K562 (cell line): Measurements from ENCODE around the gene MYO5C. TPM values are rescaled to one million over a fixed set of nuclear protein-coding genes. Genes with fewer than 3 reads are reported as not detected.

Experiments used
- ATAC-seq: fragments of 200-7000 bp; cut with Tn5 transposase; 3 replicates; pipeline ENCODE4 v1.9.1; 2020; ENCODE audit warnings: moderate library complexity
- BruUV-seq: library from RNA; stranded (reverse); fragments of 400-500 nt; replicated peaks from 2 replicates; lab custom pipeline; 2021; lab: Mats Ljungman, UMichigan
- CTCF ChIA-PET: fragments of 300-600 bp; formaldehyde crosslinking; extraction: SDS; loops from one replicate; lab custom pipeline; 2021; ENCODE audit warnings: low intra/inter-chr PET ratio; lab: Yijun Ruan, JAX
- POLR2A ChIA-PET: fragments of 300-600, 350-650 bp; sonication (Branson Sonifier 250); formaldehyde crosslinking; extraction: SDS; loops from one replicate; lab custom pipeline; 2021; ENCODE audit warnings: antibody characterized with exemption, inconsistent platforms; lab: Yijun Ruan, JAX
- DNase-seq, 4 experiments: peaks; one replicate each; pipeline versions ENCODE4 v3.0.0 to v3.0.0-alpha.2; 2011 to 2018; ENCODE audit warnings: low spot score in 3 of 4, mixed read lengths in 3 of 4; ENCODE audit errors: extremely low read depth in 1 of 4
- FAIRE-seq: peaks from 2 replicates; lab custom pipeline; 2011; peaks lifted over from hg19 to GRCh38; lab: Jason Lieb, UNC
- H2AFZ ChIP-seq: 2 replicates; pipeline ENCODE4 v1.6.0; 2011; ENCODE audit warnings: low read depth, low read length, control low read depth, inconsistent platforms
- H3K27ac ChIP-seq: fragments of 200-600 bp; 3 replicates; pipeline ENCODE4 v1.8.0; 2011; ENCODE audit warnings: low read depth, mild to moderate bottlenecking, control low read depth, inconsistent platforms, low read length, moderate library complexity, mixed read lengths; ENCODE audit errors: extremely low read depth
- H3K27me3 ChIP-seq, 2 experiments: fragments of 300-600 bp in 1 of 2; 2 replicates in 1 of 2; 3 replicates in 1 of 2; pipeline versions ENCODE4 v1.6.0 to v1.8.0; 2011; ENCODE audit warnings: inconsistent platforms in 2 of 2, low read length in 2 of 2, mild to moderate bottlenecking in 1 of 2, mixed read lengths in 1 of 2, moderate library complexity in 1 of 2; ENCODE audit not compliant: control insufficient read depth in 2 of 2, insufficient read depth in 2 of 2
- H3K36me3 ChIP-seq: fragments of 300-600 bp; 3 replicates; pipeline ENCODE4 v1.8.0; 2011; ENCODE audit warnings: mild to moderate bottlenecking, low read length, inconsistent platforms; ENCODE audit not compliant: control insufficient read depth, insufficient read depth
- H3K4me1 ChIP-seq, 2 experiments: fragments of 200-600 bp in 1 of 2; replicated peaks in 1 of 2; 2 replicates in 1 of 2; 3 replicates in 1 of 2; pipeline versions ENCODE4 v1.5.1 to v1.8.0; 2011; ENCODE audit warnings: inconsistent platforms in 2 of 2, low read length in 2 of 2, mild to moderate bottlenecking in 1 of 2, mixed read lengths in 1 of 2, moderate library complexity in 1 of 2; ENCODE audit not compliant: control insufficient read depth in 2 of 2, insufficient read depth in 2 of 2
- H3K4me2 ChIP-seq: 2 replicates; pipeline ENCODE4 v1.6.1; 2011; ENCODE audit warnings: low read length, control low read depth, inconsistent platforms, mixed read lengths; ENCODE audit not compliant: insufficient read depth
- H3K4me3 ChIP-seq: fragments of 200-600 bp; sonication (generic), shearing (Covaris generic); 2 replicates; pipeline ENCODE4 v1.5.1; 2016; ENCODE audit warnings: control low read depth, inconsistent platforms
- H3K79me2 ChIP-seq: fragments of 200-600 bp; 3 replicates; pipeline ENCODE4 v1.8.0; 2011; ENCODE audit warnings: low read length, inconsistent platforms; ENCODE audit not compliant: control insufficient read depth, insufficient read depth
- H3K9ac ChIP-seq, 2 experiments: 2 replicates each; pipeline versions ENCODE4 v1.6.0 to v1.6.1; 2011; ENCODE audit warnings: low read depth in 2 of 2, low read length in 2 of 2, control low read depth in 1 of 2, inconsistent platforms in 1 of 2, mild to moderate bottlenecking in 1 of 2, mixed read lengths in 1 of 2; ENCODE audit not compliant: insufficient read depth in 1 of 2
- H3K9me1 ChIP-seq: one replicate; pipeline ENCODE4 v1.6.0; 2011; ENCODE audit warnings: inconsistent platforms, mild to moderate bottlenecking, low read length, moderate library complexity; ENCODE audit not compliant: control insufficient read depth, insufficient read depth
- H3K9me3 ChIP-seq: replicated peaks from 2 replicates; pipeline ENCODE4 v1.5.1; 2011; ENCODE audit warnings: low read depth, low read length, inconsistent platforms; ENCODE audit not compliant: control insufficient read depth, insufficient read depth
- H4K20me1 ChIP-seq: replicated peaks from 2 replicates; pipeline ENCODE4 v1.6.1; 2011; ENCODE audit warnings: low read length, inconsistent platforms, mixed read lengths; ENCODE audit not compliant: control insufficient read depth, insufficient read depth
- ATF7 ChIP-seq: fragments of 450-650 bp; IDR thresholded peaks from 2 replicates; pipeline ENCODE4 v1.7.1; 2014; ENCODE audit warnings: mild to moderate bottlenecking, moderate library complexity
- ELF2 ChIP-seq: fragments of 250-450 bp; sonication (Bioruptor Pico); IDR thresholded peaks from 2 replicates; pipeline ENCODE4 v1.5.0; 2021; ENCODE audit warnings: mild to moderate bottlenecking
- ETV1 ChIP-seq: fragments of 450-650 bp; conservative IDR thresholded peaks from 2 replicates; pipeline ENCODE4 v1.6.1; 2016; ENCODE audit warnings: missing genetic modification characterization, control low read depth, low read depth, missing compliant biosample characterization
- RAD21 ChIP-seq, 2 experiments: fragments of 250-450 bp in 1 of 2; fragments of 450-650 bp in 1 of 2; sonication (Bioruptor Pico) in 1 of 2; formaldehyde crosslinking in 1 of 2; IDR thresholded peaks in 1 of 2; conservative IDR thresholded peaks in 1 of 2; 2 replicates each; pipeline versions ENCODE4 v1.4.0 to v1.8.0; 2020 to 2022; ENCODE audit warnings: mild to moderate bottlenecking in 2 of 2, moderate library complexity in 1 of 2
- RBM17 ChIP-seq: fragments of 200-400 bp; formaldehyde crosslinking; IDR thresholded peaks from 2 replicates; pipeline ENCODE4 v1.6.1; 2017; ENCODE audit warnings: low read depth, mild to moderate bottlenecking, low read length, borderline replicate concordance
- SMAD3 ChIP-seq: fragments of 450-650 bp; formaldehyde crosslinking; conservative IDR thresholded peaks from 2 replicates; pipeline ENCODE4 v1.4.0; 2020; ENCODE audit warnings: mild to moderate bottlenecking
- SP1 ChIP-seq: sonication (generic); formaldehyde crosslinking; IDR thresholded peaks from 2 replicates; pipeline ENCODE4 v1.8.1; 2022; ENCODE audit warnings: mild to moderate bottlenecking, missing genetic modification reagents
- TGIF2 ChIP-seq: sonication (generic); formaldehyde crosslinking; IDR thresholded peaks from 2 replicates; pipeline ENCODE4 v1.8.1; 2022; ENCODE audit warnings: mild to moderate bottlenecking, missing genetic modification reagents, moderate library complexity
- U2AF1 ChIP-seq: fragments of 200-400 bp; formaldehyde crosslinking; optimal IDR thresholded peaks from 2 replicates; pipeline ENCODE3; 2017; ENCODE audit warnings: mild to moderate bottlenecking, low read depth, low read length, moderate library complexity
- ZNF507 ChIP-seq: conservative IDR thresholded peaks from 2 replicates; pipeline ENCODE4 v1.6.1; 2017; ENCODE audit warnings: missing genetic modification characterization, missing compliant biosample characterization
- ZNF766 ChIP-seq: fragments of 200-800 bp; sonication (Bioruptor generic); conservative IDR thresholded peaks from 2 replicates; pipeline ENCODE4 v1.6.1; 2016; ENCODE audit warnings: missing genetic modification characterization, missing compliant biosample characterization
- WGBS: fragments of 100-300 bp; shearing (Covaris generic); methylation state at CpG from one replicate; pipeline ENCODE4 v1.1.6; 2016; ENCODE audit warnings: low coverage, mixed read lengths; ENCODE audit not compliant: insufficient coverage; ENCODE audit errors: missing lambda C conversion rate; 5-methylcytosine and 5-hydroxymethylcytosine counted together
- in situ Hi-C: fragments of 300-500 bp; cut with MboI; formaldehyde crosslinking; loops from 4 replicates; pipeline ENCODE4 v1.15.0; 2018; ENCODE audit warnings: inconsistent platforms, mixed read lengths
- intact Hi-C: fragments of 100-400 bp; cut with micrococcal nuclease; formaldehyde crosslinking; loops from 2 replicates; pipeline ENCODE4 v1.14.2; 2022
- polyA plus RNA-seq, 8 experiments: library from polyadenylated mRNA; depleted of rRNA in 4 of 8; stranded (reverse) in 5 of 8; unstranded in 3 of 8; fragments of >200 nt; fragmentation: Nextera tagmentation in 2 of 8; fragmentation: Illumina TruSeq in 1 of 8; extraction: Ambion mirVana in 2 of 8; extraction: Trizol in 1 of 8; gene quantifications; 2 replicates each; pipeline versions ENCODE4 v1.2.1 to v1.2.3, GENCODE V29; 2011 to 2014; ENCODE audit warnings: inconsistent platforms in 1 of 8, missing spikeins in 1 of 8
- total RNA-seq, 7 experiments: library from RNA; depleted of rRNA in 6 of 7; stranded (reverse); fragments of >200 nt in 6 of 7; fragmentation: Illumina TruSeq in 2 of 7; extraction: Trizol in 2 of 7; gene quantifications; 2 replicates each; pipeline versions ENCODE4 v1.2.1 to v1.2.3, GENCODE V29; 2011 to 2021; ENCODE audit warnings: low replicate concordance in 1 of 7
- TF ChIP-seq, protein P1 (sequence below): fragments of 200-800 bp; sonication (Bioruptor generic); IDR thresholded peaks from 2 replicates; pipeline ENCODE4 v1.6.1; 2017; ENCODE audit warnings: missing genetic modification characterization, missing compliant biosample characterization
- TF ChIP-seq, protein P2 (sequence below): sonication (generic); IDR thresholded peaks from 2 replicates; pipeline ENCODE4 v1.6.1; 2016
- TF ChIP-seq, protein P3 (sequence below): sonication (generic); formaldehyde crosslinking; IDR thresholded peaks from 2 replicates; pipeline ENCODE4 v1.8.0; 2022; ENCODE audit warnings: missing genetic modification reagents, mild to moderate bottlenecking, borderline replicate concordance
- TF ChIP-seq, protein P4 (sequence below): sonication (generic); formaldehyde crosslinking; IDR thresholded peaks from 2 replicates; pipeline ENCODE4 v1.8.1; 2023; ENCODE audit warnings: mild to moderate bottlenecking, missing genetic modification reagents, moderate library complexity

The MYO5C gene
- total and polyA plus RNA-seq, 9 of the 15 experiments (the other 6 are each of a cell fraction or from before 2014, with no cell fraction given), result 0.01 to 0.24 TPM; not detected in 7

DNA sequence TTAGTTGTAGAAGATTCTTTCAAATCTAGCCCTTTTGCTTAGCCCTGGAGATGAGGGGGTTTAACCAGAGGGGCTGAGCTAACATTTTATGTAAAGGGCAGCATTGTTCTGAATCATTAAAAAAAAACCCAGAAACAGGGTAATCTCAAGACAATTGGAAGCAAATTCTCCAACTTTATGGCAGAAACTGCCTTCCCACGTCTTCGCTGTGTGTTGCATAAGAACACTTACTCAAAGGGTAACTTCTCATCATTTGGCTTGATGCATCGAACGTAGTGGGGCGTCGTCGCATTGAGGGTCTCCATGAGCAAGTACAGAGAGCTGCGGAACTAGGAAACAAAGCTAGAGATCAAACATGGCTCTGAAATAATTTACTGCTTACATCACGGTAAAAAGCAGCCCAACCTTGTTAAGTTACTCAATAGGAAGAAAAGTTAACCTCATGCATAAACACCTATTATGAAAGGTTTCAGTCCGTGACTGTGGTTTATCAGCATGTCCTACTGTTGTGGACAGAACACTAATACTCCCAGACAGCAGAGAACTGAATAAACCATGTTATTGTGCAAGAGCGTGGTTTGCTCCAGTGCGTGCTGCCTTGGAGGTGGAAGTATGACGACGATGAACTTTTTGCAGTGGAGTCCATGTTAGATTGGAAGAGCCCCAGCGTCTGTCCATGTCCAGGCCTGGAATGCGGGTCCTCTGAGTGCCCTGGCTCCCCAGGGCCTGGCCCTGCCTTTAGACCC, 48.7 kb downstream of the MYO5C start:
- no peak for FAIRE-seq
- no peak for ATAC-seq
- DNase-seq, result no peak
- H3K36me3 ChIP-seq, result no peaks in the 10 kb centered on the region
- no peak overlapping the region for H3K9ac ChIP-seq
- ChIA-PET POLR2A (interaction anchor here (0.7 kb wide), 2 partner anchors 25 to 71 kb away, joined by 3 read pairs; no protein-coding TSS in a partner anchor), CTCF (no interaction called here)
- H3K4me2 ChIP-seq, result no peak overlapping the region
- no peaks in the 10 kb centered on the region for H3K4me1 ChIP-seq
- BruUV-seq, result no TSS peak
- H3K27me3 ChIP-seq, result peaks cover 36 to 55% of the 10 kb centered on the region in 2 experiments
- no peak overlapping the region for H3K4me3 ChIP-seq
- intact Hi-C loops (no loop called here), in situ Hi-C loops (no loop called here)
- WGBS, result under 1% methylated on average over 16 of the region's 16 CpGs
- H2AFZ ChIP-seq, result no peak overlapping the region
- H3K79me2 ChIP-seq, result no peaks in the 10 kb centered on the region
- H3K9me3 ChIP-seq, result no peaks in the 10 kb centered on the region
- no peaks in the 10 kb centered on the region for H3K9me1 ChIP-seq
- H3K27ac ChIP-seq, result no peak overlapping the region
- H4K20me1 ChIP-seq, result no peaks in the 10 kb centered on the region; the same call in 1 of the 2 replicates
- TF ChIP-seq TGIF2 (CRISPR knock-in tag) (no peak), RAD21 (CRISPR knock-in tag; conservative IDR thresholded peaks at IDR 0.05 in 1 of 2, IDR thresholded peaks at IDR 0.05 in 1 of 2) (no peak), U2AF1 (no peak), SP1 (CRISPR knock-in tag) (no peak), ZNF507 (tag) (no peak), ETV1 (tag) (no peak), ELF2 (CRISPR knock-in tag) (no peak), ZNF766 (CRISPR knock-in tag) (0 out of 2 replicates have a peak, but pooled peaks have one; percentile 34), ATF7 (no peak), RBM17 (no peak), SMAD3 (CRISPR knock-in tag) (no peak)
- TF ChIP-seq, protein P1, sequence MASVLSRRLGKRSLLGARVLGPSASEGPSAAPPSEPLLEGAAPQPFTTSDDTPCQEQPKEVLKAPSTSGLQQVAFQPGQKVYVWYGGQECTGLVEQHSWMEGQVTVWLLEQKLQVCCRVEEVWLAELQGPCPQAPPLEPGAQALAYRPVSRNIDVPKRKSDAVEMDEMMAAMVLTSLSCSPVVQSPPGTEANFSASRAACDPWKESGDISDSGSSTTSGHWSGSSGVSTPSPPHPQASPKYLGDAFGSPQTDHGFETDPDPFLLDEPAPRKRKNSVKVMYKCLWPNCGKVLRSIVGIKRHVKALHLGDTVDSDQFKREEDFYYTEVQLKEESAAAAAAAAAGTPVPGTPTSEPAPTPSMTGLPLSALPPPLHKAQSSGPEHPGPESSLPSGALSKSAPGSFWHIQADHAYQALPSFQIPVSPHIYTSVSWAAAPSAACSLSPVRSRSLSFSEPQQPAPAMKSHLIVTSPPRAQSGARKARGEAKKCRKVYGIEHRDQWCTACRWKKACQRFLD (CRISPR knock-in tag), result no peak
- TF ChIP-seq, protein P2, sequence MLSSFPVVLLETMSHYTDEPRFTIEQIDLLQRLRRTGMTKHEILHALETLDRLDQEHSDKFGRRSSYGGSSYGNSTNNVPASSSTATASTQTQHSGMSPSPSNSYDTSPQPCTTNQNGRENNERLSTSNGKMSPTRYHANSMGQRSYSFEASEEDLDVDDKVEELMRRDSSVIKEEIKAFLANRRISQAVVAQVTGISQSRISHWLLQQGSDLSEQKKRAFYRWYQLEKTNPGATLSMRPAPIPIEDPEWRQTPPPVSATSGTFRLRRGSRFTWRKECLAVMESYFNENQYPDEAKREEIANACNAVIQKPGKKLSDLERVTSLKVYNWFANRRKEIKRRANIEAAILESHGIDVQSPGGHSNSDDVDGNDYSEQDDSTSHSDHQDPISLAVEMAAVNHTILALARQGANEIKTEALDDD, result no peak
- TF ChIP-seq, protein P3, sequence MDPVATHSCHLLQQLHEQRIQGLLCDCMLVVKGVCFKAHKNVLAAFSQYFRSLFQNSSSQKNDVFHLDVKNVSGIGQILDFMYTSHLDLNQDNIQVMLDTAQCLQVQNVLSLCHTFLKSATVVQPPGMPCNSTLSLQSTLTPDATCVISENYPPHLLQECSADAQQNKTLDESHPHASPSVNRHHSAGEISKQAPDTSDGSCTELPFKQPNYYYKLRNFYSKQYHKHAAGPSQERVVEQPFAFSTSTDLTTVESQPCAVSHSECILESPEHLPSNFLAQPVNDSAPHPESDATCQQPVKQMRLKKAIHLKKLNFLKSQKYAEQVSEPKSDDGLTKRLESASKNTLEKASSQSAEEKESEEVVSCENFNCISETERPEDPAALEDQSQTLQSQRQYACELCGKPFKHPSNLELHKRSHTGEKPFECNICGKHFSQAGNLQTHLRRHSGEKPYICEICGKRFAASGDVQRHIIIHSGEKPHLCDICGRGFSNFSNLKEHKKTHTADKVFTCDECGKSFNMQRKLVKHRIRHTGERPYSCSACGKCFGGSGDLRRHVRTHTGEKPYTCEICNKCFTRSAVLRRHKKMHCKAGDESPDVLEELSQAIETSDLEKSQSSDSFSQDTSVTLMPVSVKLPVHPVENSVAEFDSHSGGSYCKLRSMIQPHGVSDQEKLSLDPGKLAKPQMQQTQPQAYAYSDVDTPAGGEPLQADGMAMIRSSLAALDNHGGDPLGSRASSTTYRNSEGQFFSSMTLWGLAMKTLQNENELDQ (CRISPR knock-in tag), result no peak
- TF ChIP-seq, protein P4, sequence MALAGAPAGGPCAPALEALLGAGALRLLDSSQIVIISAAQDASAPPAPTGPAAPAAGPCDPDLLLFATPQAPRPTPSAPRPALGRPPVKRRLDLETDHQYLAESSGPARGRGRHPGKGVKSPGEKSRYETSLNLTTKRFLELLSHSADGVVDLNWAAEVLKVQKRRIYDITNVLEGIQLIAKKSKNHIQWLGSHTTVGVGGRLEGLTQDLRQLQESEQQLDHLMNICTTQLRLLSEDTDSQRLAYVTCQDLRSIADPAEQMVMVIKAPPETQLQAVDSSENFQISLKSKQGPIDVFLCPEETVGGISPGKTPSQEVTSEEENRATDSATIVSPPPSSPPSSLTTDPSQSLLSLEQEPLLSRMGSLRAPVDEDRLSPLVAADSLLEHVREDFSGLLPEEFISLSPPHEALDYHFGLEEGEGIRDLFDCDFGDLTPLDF (CRISPR knock-in tag), result no peak
